Islet precursor cell (in vitro differentiated cells): Measurements from ENCODE around the gene ROBO2.

Source experiments
- DNase-seq: peaks from one replicate; pipeline ENCODE4 v3.0.0-alpha.2; 2018

Gene ROBO2

GRCh38 chr3:77191014-77191413, 151.1 kb downstream of the ROBO2 start:
- no peak for DNase-seq

DNA sequence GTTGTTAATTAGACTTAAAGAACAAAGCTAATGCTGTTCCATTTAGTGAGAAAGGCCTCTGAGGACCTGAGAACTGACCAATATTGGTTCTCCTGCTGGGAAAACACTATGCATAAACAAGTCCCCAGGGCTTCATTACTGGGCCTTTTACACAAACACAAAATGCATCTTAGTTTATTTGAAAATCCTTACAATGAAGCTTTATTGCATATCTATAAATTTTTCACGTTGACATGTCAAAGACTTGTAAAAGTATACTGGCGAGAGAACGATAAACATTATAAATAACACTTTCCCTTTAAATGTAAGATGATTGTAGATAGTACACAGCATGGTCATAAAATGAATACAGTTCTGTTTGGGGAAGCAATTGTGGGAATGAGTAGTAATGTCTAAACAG, 151.7 kb downstream of the ROBO2 start:
- no peak for DNase-seq

GRCh38 chr3:77195766-77196545, 156.1 kb downstream of the ROBO2 start:
- DNase-seq, result no peak

- DNase-seq, result no peak
Observed at GRCh38 chr3:77197408-77197807, 157.5 kb downstream of the ROBO2 start.

GRCh38 chr3:77203851-77204250, 164.0 kb downstream of the ROBO2 start:
- no peak for DNase-seq

- DNase-seq, result no peak
Observed at GRCh38 chr3:77204788-77205187, 164.9 kb downstream of the ROBO2 start.

GRCh38 chr3:77207753-77208152, 167.9 kb downstream of the ROBO2 start:
- no peak for DNase-seq

DNA sequence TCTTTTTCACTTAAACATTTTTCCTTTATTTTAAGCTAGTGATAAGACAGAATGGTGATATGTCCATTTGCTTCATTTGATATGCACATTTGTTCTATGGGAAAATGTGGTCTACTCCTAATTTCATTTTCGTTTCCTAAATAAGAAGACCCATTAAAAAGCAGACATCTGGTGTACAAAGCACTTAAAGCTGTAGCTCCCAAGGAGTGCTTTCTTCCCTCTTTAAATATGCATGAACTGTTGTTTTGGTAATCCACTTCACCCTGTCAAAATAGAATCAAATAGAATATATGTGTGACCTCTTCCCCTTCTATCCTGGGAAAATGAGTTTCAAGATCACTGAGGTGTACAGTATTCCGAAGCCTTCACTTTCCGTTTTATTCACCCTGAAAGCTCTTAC, 182.8 kb downstream of the ROBO2 start:
- DNase-seq, result no peak

- no peak for DNase-seq
Observed at GRCh38 chr3:77227567-77227966, 187.7 kb downstream of the ROBO2 start.

- DNase-seq, result no peak
Observed at GRCh38 chr3:77232557-77232956, 192.7 kb downstream of the ROBO2 start.

GRCh38 chr3:77234004-77234403, 194.1 kb downstream of the ROBO2 start:
- no peak for DNase-seq

- DNase-seq, result no peak
Observed at GRCh38 chr3:77236118-77236517, 196.2 kb downstream of the ROBO2 start.

DNA sequence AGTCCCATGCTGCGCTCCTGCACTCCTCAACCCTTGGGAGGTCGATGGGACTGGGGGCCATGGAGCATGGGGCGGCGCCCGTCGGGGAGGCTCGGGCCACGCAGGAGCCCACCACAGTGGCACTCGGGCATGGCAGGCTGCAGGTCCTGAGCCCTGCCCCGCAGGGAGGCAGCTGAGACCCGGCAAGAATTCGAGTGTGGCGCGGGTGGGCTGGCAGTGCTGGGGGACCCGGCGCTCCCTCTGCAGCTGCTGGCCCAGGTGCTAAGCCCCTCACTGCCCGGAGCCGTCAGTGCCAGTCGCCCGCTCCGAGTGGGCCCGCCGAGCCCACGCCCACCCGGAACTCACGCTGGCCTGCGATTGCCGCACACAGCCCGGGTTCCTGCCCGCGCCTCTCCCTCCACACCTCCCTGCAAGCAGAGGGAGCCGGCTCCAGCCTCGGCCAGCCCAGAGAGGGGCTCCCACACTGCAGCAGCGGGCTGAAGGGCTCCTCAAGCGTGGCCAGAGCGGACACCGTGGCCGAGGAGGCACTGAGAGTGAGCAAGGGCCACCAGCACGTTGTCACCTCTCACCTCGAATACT, 200.3 kb downstream of the ROBO2 start:
- no peak for DNase-seq

DNA sequence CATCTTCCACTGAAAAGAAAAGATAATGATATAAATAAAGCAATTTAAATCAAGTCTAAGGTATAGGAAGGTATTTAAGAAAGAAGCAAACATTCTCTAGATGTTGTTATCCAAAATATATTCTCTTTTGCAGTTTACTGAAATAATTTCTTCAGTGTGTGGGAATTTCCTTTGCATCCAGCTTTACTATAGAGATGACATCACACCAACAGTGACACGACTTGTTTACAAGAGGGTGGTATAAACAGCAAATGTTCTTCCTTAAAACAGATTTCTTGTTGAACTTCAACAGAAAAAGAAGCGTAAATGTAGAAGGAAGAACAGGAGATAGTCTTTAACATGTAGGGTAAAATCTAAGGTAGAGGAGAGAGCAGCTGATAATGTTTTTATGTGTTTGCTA, 202.5 kb downstream of the ROBO2 start:
- DNase-seq, result no peak

DNA sequence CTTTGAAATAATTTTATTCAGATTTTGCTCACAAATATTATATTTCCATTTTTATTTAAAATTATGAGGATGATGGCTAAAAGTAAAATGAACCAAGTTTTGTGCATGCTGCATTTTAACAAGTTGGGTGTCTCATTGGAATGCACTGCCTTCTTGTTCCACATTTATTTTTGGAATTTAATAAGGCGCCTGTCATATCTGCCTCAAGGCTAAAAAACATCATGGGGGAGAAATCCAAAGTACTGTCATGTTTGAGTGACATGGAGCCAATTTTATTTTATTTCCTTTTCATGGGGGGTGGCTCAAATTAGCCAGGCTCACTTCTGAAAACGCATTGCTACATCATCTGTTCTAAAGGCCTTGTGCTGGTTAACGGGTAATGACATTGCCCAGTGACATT, 205.1 kb downstream of the ROBO2 start:
- no peak for DNase-seq

GRCh38 chr3:77247061-77247460, 207.2 kb downstream of the ROBO2 start:
- DNase-seq, result no peak

DNA sequence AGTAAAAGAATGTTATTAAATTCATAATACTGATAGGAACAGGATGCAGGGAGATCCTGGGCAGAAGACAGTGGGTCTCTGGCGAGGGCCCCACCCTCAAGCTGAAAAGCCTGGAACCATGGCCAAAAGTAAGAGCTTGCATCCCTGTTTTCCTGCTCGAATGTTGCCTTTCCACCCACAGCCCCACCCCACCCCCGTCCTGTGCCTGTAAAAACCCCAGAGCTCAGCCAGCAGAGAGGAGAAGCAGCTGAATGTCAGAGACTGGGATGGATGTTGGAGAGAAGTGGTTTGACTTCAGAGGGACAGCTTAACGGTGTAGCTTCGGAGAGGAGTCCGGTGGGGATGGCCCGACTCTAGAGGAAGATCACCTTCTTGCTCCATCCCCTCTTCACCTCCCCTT, 207.9 kb downstream of the ROBO2 start:
- DNase-seq, result peak; percentile 54

DNA sequence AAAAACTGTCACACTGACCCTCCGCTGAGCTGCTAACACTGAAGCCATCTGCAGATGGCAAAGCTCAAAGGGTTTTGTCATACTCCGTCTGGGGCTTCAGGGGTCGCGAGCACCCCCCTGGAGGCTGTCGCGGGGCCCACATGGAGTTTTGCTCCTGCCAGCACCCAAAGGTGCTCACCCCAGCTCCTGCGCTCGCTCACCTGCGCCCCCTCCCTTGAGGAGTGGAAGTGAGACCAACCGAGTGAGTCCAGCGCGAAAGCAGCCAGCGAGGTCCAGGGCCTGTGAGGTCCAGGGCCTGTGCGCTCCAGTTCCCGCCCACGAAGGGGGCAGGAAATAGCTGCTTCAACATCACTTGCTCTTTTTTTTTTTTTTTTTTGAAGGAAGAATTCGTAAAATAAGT, 208.5 kb downstream of the ROBO2 start:
- DNase-seq, result no peak

- no peak for DNase-seq
Observed at GRCh38 chr3:77251136-77251535, 211.2 kb downstream of the ROBO2 start.

DNA sequence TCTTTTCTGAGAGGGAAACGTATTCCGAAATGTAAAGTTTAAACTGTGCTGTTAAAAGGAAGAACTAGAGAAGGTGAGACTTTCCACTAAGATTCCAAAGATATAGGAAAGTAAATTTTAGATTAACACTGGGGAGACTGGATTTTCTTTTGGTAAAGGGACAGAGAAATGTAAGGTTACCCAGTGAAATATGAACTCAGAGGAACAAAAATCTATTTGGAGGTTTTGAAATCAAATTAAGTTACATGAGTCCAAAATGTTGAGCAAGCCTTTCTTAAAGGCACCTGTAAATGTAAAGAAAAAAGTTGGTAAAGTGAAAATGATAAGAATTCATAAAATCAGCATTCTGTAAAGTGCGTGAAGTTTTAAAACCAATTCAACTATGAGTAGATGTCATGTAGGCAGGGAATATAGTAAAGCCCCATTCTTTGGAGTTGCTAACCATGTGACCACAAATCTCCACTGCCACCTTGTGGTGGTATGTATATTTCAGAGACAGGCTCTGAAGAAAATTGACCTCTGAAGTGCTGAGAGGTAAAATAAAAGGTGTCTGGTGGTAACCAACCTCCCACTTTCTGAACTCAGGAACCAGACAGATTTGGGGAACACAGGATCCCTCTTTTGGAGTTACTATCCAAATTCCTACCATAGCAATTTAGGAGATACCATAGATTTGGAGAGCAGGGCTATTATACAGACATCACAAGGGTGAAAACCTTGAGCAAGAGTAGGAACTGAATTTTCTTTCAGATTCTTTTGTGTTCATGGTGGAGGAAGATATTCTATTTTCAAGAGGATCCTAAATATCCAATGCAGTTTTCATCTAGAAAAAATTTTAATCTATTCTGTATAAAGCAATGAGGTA, 215.3 kb downstream of the ROBO2 start:
- DNase-seq, result peak; percentile 71

DNA sequence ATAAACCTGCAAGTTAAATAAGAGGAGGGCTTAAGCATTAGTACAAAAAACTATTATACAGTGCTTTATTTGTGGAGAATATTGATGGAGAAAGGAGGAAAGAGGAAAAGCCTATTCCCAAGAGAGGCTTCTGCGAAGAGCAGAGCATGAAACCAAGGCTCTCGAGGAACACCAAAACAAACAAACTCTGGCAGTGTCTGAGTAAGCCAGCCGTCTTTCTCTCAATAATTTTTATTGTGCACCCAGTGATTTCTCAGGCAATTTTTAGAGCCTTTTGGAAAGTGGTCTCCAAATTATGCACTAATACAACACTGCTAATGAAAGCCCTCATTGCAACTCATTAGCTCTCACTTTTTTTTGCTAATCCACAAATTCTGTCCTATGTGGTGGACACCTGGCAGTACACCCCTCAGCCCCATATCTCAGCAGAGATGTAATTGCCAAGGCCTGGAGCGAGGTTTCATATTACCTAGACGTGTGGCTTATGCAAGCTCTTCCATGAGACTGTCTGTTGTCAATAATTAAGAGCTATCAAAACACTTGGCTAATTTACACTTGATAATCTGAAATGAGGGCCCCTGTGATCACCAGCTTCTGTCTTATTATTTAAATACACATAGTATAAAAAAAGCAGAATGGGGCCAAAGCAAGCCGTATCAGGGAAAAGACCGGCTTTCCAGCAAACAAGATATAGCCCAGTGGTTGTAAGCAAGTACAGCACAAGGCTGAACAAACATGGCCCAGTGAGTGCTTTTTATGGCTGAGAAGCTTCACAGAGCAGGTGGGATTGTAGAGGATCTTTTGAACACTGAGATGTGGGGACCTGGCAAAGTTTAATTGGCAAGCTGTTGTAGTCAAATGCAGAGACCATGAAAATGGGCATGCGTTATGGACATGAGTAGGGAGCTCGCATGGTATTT, 216.9 kb downstream of the ROBO2 start:
- no peak for DNase-seq

DNA sequence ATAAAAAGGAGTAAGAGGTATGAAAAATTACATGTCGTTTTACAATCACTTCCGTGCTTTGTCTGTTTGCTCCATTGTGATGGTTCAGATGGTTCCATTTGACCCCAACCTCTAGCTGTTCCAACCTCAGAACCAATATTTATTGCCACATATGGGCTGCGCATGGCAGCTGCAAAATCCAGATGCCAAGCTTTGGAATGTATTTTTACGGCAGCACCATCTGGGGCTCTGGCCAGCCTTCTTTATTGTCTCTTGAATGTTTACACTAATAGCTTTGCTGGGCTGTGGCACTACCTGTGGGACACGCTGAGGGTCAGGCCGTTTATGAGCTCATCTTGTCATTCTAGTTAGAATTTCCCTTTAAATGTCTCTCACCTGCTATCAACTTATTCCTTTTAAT, 219.8 kb downstream of the ROBO2 start:
- DNase-seq, result no peak

DNA sequence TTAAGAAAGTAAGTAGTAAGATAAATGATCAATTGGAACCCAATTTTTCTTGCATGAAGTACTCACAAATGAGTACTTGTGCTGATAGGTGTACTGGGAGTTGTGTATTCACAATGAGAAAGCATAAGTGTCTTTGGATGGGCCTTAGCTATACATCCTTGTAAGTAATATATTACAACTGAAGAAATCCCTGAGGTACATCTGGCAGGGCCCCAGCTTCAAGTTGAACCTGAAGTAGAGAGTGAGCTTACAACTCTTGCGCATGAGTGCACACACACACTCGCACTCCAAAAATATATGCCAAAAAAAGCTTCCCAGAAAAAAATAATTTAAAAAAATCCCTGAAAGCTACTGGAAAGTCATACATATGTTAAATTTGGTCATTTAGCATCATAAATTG, 222.5 kb downstream of the ROBO2 start:
- DNase-seq, result no peak
